GM19023 (cell line): ENCODE results near the gene OCIAD2.
"Not testable (repeated sequence)": the region's sequence is repeated elsewhere in the genome, so short reads cannot be mapped to it uniquely, and the experiment has no call there.

Experiments
- ATAC-seq: cut with Tn5 transposase; IDR thresholded peaks from one replicate; pipeline ENCODE4 v1.9.1; 2021; ENCODE audit warnings: mild to moderate bottlenecking, moderate library complexity; ENCODE audit not compliant: unreplicated experiment

The OCIAD2 gene

GRCh38 chr4:48854982-48855381 lies 51.6 kb downstream of the OCIAD2 start:
- ATAC-seq = no peak

GRCh38 chr4:48854395-48854683 lies 52.2 kb downstream of the OCIAD2 start:
- ATAC-seq = no peak

GRCh38 chr4:48853604-48854394 lies 52.8 kb downstream of the OCIAD2 start:
- ATAC-seq = no peak

GRCh38 chr4:48851651-48852050 lies 54.9 kb downstream of the OCIAD2 start:
- no peak for ATAC-seq

- ATAC-seq = not testable (repeated sequence)
Observed at GRCh38 chr4:48848799-48849198, 57.8 kb downstream of the OCIAD2 start.

- ATAC-seq = no peak
Observed at GRCh38 chr4:48844843-48845242, 61.7 kb downstream of the OCIAD2 start.

GRCh38 chr4:48841045-48841827 lies 65.3 kb downstream of the OCIAD2 start:
- ATAC-seq = no peak

GRCh38 chr4:48836658-48837057 lies 69.9 kb downstream of the OCIAD2 start:
- no peak for ATAC-seq
